Stimulated activated naive CD8-positive, alpha-beta T cell treated with anti-CD3 and anti-CD28 coated beads, Interleukin-15, amount 100 ng/mL, for 72 hours (primary cell): ENCODE measurements around the gene CDON.
A peak's percentile ranks its signal among the peaks of the same experiment; 100 is the strongest.

Experiments used
- ATAC-seq: fragments of 150-1000 bp; cut with Tn5 transposase; 2 replicates; pipeline ENCODE4 v1.10.0; 2021; ENCODE audit warnings: mild to moderate bottlenecking, moderate library complexity
- DNase-seq, 2 donors: peaks; one replicate each; pipeline ENCODE4 v3.0.0; 2021 to 2022
- H3K27ac Mint-ChIP-seq, 2 donors: one replicate each; pipeline ENCODE4 v1.8.0; 2022; ENCODE audit warnings: mild to moderate bottlenecking in 2 of 2, mixed read lengths in 2 of 2, moderate library complexity in 2 of 2
- H3K27me3 Mint-ChIP-seq: one replicate; pipeline ENCODE4 v1.8.0; 2022; ENCODE audit warnings: mixed read lengths
- H3K4me1 Mint-ChIP-seq: one replicate; pipeline ENCODE4 v1.8.0; 2022; ENCODE audit warnings: mild to moderate bottlenecking, mixed read lengths
- H3K4me3 Mint-ChIP-seq, 2 donors: one replicate each; pipeline ENCODE4 v1.8.0; 2022; ENCODE audit warnings: mild to moderate bottlenecking in 2 of 2, mixed read lengths in 2 of 2, moderate library complexity in 1 of 2
- H3K9me3 Mint-ChIP-seq, 2 donors: one replicate each; pipeline ENCODE4 v1.8.0; 2022; ENCODE audit warnings: mixed read lengths in 2 of 2

Gene CDON

DNA sequence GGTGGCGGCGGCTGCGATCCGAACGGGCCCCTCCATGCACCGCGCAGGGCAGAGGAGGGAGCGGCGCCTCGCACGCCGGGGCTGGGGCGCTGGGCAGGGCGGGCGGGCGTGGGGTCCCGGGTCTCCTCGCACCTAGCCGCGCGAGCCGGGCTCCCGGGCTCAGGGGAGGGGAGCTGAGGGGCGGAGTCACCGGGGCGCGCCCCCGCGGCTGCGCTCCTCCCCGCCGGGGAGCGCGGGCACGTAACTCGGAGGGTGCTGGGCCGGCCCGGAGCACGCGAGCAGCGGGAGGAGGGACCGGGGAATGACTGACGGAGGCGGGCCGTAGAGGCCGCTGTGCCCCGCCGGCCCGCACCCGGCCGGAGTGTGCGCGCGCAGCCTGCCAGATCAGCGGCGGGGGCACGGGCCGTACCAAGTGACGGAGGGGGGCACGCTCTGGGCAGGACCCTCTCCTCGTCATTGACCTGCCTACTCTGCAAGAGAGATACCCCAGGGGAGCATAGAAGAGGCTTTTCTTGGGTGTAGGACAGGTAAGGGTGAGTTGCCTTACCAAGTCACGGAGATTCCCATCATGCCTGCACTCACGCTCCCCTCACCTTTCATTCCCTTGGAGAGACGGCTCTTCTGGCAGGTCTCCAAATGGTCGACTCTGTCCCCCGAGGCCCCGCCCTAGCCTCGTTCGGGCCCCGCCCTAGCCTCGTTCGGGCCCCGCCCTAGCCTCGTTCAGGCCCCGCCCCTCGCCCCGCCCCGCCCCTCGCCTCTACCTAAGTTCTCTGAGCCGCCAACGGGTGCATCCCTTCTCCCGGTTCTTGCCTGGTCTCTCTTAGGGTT, at the start of gene CDON:
Gene CDON, minus strand, starts transcription at position 188 of the 828 bp plus-strand sequence. CDS start 39,390 bp downstream, outside the sequence.
- peak; percentile 91 to 95 for DNase-seq
- H3K9me3 Mint-ChIP-seq: no peaks in the 10 kb centered on the region
- peak within 1 kb of the TSS; percentile 82 to 84 for H3K4me3 Mint-ChIP-seq
- ATAC-seq: peak; percentile 97
- H3K27me3 Mint-ChIP-seq: peaks cover 24% of the 10 kb centered on the region
- peaks cover 9% of the 10 kb centered on the region for H3K4me1 Mint-ChIP-seq
- H3K27ac Mint-ChIP-seq: peak within 1 kb of the TSS; percentile 100

GRCh38 chr11:126111458-126112116, 48.9 kb upstream of the CDON start:
- Mint-ChIP-seq H3K27me3 (no peaks in the 10 kb centered on the region), H3K4me1 (no peaks in the 10 kb centered on the region), H3K9me3 (no peaks in the 10 kb centered on the region), H3K27ac (peak overlapping the region in 1 of 2 donors; percentile 13), H3K4me3 (no peak overlapping the region)
- DNase-seq (no peak), ATAC-seq (no peak)

- Mint-ChIP-seq H3K9me3 (no peaks in the 10 kb centered on the region), H3K27me3 (no peaks in the 10 kb centered on the region), H3K4me3 (no peak overlapping the region), H3K4me1 (no peaks in the 10 kb centered on the region), H3K27ac (no peak overlapping the region)
- DNase-seq (no peak), ATAC-seq (peak; percentile 51)
These were observed 47.5 kb upstream of the CDON start for GRCh38 chr11:126109941-126110731.

- no peak for ATAC-seq
- no peak for DNase-seq
- Mint-ChIP-seq H3K27ac (no peak overlapping the region), H3K27me3 (no peaks in the 10 kb centered on the region), H3K4me1 (no peaks in the 10 kb centered on the region), H3K4me3 (no peak overlapping the region), H3K9me3 (no peaks in the 10 kb centered on the region)
These were observed 44.1 kb upstream of the CDON start for GRCh38 chr11:126106594-126107328.

GRCh38 chr11:126105748-126106080, 43.0 kb upstream of the CDON start:
- Mint-ChIP-seq H3K4me3 (no peak overlapping the region), H3K9me3 (no peaks in the 10 kb centered on the region), H3K4me1 (no peaks in the 10 kb centered on the region), H3K27me3 (no peaks in the 10 kb centered on the region), H3K27ac (peak overlapping the region in 1 of 2 donors; percentile 83)
- DNase-seq (no peak), ATAC-seq (no peak)

DNA sequence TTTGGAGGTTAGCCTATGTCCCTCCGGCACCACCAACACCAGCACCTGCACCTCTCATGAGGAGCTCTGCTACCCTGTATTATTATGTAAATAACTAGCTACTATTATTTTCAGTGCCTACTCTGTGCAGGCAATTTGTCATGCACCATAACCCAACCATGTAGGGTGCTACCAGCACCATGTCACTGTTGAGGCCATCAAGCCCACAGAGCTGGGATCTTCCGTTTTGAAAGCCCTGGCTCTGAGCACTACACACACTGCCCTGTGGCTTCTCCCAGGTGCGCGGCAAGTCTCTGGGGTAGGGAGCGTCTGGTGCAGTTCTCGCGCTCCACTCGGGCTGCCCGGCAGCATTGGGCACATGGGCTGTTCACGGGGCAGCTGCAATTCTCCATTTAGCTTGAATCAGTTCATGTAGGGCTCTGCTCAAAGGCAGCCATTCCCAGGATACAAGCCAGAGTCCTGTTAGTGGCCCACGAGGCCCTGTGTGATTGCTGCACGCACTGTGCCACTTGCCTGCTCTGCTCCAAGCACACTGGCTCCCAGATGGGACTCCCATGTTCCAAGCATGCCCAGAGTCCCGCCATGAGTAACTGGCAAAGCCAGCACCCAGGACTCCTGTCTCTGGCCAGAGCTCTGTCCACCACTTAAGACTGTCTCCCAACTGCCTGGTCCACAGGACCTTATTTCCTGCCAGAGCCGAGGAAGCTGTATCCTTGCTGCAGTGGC, 42.5 kb upstream of the CDON start:
- Mint-ChIP-seq H3K4me1 (no peaks in the 10 kb centered on the region), H3K27me3 (no peaks in the 10 kb centered on the region), H3K9me3 (no peaks in the 10 kb centered on the region), H3K4me3 (no peak overlapping the region), H3K27ac (no peak overlapping the region)
- ATAC-seq (no peak), DNase-seq (no peak)

GRCh38 chr11:126104420-126104819, 41.8 kb upstream of the CDON start:
- DNase-seq: no peak
- Mint-ChIP-seq H3K27me3 (no peaks in the 10 kb centered on the region), H3K4me3 (no peak overlapping the region), H3K27ac (peak overlapping the region in 1 of 2 donors; percentile 68), H3K9me3 (no peaks in the 10 kb centered on the region), H3K4me1 (no peaks in the 10 kb centered on the region)
- peak; percentile 7 for ATAC-seq

GRCh38 chr11:126103150-126103549, 40.5 kb upstream of the CDON start:
- Mint-ChIP-seq H3K27ac (no peak overlapping the region), H3K4me1 (no peaks in the 10 kb centered on the region), H3K4me3 (no peak overlapping the region), H3K27me3 (no peaks in the 10 kb centered on the region), H3K9me3 (no peaks in the 10 kb centered on the region)
- ATAC-seq: no peak
- no peak for DNase-seq

- Mint-ChIP-seq H3K27me3 (no peaks in the 10 kb centered on the region), H3K27ac (peak overlapping the region in 1 of 2 donors; percentile 38), H3K4me3 (no peak overlapping the region), H3K4me1 (no peaks in the 10 kb centered on the region), H3K9me3 (no peaks in the 10 kb centered on the region)
- ATAC-seq (no peak), DNase-seq (no peak)
These were observed 39.8 kb upstream of the CDON start for GRCh38 chr11:126102436-126102981.

DNA sequence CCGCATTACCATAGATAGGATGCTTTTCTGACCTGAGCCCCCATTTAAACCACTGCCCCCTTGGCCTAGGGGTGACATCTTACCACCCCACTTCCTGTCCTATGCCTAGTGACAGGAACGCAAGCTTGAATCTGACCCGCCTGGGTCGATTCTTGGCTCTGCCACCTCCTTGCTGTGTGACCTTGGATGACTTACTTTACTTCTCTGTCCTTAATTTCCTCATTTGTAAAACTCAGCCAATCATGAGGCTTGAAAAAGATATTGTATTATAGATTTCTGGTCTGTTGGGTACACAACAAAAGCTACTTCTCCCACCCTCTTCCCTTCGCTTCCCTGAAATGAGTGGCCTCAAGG, 39.2 kb upstream of the CDON start:
- Mint-ChIP-seq H3K27me3 (no peaks in the 10 kb centered on the region), H3K27ac (peak overlapping the region in 1 of 2 donors; percentile 60), H3K9me3 (no peaks in the 10 kb centered on the region), H3K4me3 (no peak overlapping the region), H3K4me1 (no peaks in the 10 kb centered on the region)
- DNase-seq: no peak
- ATAC-seq: no peak

- no peak overlapping the region for H3K4me3 Mint-ChIP-seq
- peak overlapping the region in 1 of 2 donors; percentile 56 for H3K27ac Mint-ChIP-seq
- DNase-seq (no peak), ATAC-seq (no peak)
- H3K9me3 Mint-ChIP-seq: no peaks in the 10 kb centered on the region
- no peaks in the 10 kb centered on the region for H3K27me3 Mint-ChIP-seq
- H3K4me1 Mint-ChIP-seq: no peaks in the 10 kb centered on the region
These were observed 38.7 kb upstream of the CDON start for GRCh38 chr11:126101251-126101929.

DNA sequence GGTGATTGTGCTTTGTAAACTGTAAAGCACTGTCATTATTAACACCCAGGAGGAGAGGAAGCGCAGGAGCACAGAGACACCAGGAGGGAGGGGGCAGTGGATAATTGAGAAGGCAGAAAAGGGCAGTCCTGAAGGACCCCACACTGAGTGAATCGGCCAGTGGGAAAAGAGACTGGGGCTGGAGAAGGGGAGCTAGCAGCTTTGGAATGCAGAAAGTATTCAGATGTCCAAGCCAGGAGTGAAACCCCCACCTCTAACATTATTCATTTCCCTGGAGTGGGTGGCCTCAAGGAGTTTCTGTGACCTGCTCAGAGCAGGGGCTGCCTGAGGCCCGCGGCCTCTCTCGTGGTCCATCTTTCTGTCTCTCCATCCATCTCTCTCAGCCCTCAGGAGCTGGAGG, 38.0 kb upstream of the CDON start:
- Mint-ChIP-seq H3K9me3 (no peaks in the 10 kb centered on the region), H3K27ac (no peak overlapping the region), H3K4me1 (no peaks in the 10 kb centered on the region), H3K27me3 (no peaks in the 10 kb centered on the region), H3K4me3 (no peak overlapping the region)
- no peak for DNase-seq
- no peak for ATAC-seq

DNA sequence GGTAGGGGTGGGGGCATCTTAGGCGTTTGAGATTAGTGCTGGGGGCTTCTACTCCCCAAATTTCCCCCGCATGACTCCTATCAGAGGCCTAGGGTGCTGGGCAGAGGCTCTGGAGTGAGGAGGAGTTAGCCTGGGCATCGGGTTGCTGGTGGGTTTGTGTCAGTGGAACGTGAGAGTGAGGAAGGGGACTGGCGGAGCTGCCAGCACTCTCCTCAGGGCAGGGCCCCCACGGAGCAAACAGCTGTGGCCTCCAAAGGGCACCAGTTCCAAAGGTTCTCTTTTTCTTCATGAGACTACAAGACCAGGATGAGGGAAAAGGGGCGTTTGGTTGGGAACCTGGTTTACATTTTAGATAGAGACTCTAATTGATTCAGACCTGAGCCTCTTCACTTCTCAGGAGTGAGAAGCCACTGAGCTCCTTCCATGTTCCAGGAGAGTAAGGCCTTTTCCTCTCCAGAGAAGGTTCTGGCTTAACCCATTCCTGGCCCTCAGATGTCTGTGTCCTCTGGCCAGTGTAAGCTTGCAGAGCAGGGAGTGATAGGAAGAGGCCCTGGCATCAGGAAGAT, 35.6 kb upstream of the CDON start:
- Mint-ChIP-seq H3K4me1 (no peaks in the 10 kb centered on the region), H3K27me3 (no peaks in the 10 kb centered on the region), H3K27ac (no peak overlapping the region), H3K9me3 (no peaks in the 10 kb centered on the region), H3K4me3 (no peak overlapping the region)
- ATAC-seq (no peak), DNase-seq (no peak)

GRCh38 chr11:126095745-126096144, 33.1 kb upstream of the CDON start:
- H3K9me3 Mint-ChIP-seq: no peaks in the 10 kb centered on the region
- H3K4me3 Mint-ChIP-seq: no peak overlapping the region
- ATAC-seq (no peak), DNase-seq (no peak)
- no peaks in the 10 kb centered on the region for H3K4me1 Mint-ChIP-seq
- H3K27ac Mint-ChIP-seq: no peak overlapping the region
- H3K27me3 Mint-ChIP-seq: no peaks in the 10 kb centered on the region
